CD4-positive, CD25-positive, alpha-beta regulatory T cell (primary cell): Measurements from ENCODE around the gene PLIN5. TPM values are rescaled to one million over a fixed set of nuclear protein-coding genes. Genes with fewer than 3 reads are reported as not detected.

Source experiments
- ATAC-seq, 2 donors: fragments of 150-1000 bp; cut with Tn5 transposase; one replicate each; pipeline ENCODE4 v1.10.0; 2021; ENCODE audit warnings: low read depth in 2 of 2, moderate number of reproducible peaks in 2 of 2, moderate library complexity in 1 of 2
- DNase-seq, 3 donors: peaks; one replicate each; pipeline versions ENCODE4 v3.0.0 to v3.0.0-alpha.2; 2012 to 2022; ENCODE audit warnings: mixed read lengths in 1 of 3
- H3K27ac ChIP-seq: one replicate; pipeline ENCODE4 v1.7.0; 2013; ENCODE audit warnings: mild to moderate bottlenecking, low read length; ENCODE audit not compliant: insufficient read depth, poor library complexity, severe bottlenecking
- H3K27me3 ChIP-seq: one replicate; pipeline ENCODE4 v1.7.0; 2013; ENCODE audit warnings: low read length; ENCODE audit not compliant: control insufficient read depth, insufficient read depth
- H3K36me3 ChIP-seq: one replicate; pipeline ENCODE4 v1.7.0; 2013; ENCODE audit warnings: mild to moderate bottlenecking, low read length, moderate library complexity; ENCODE audit not compliant: control insufficient read depth, insufficient read depth
- H3K4me1 ChIP-seq: 2 replicates; pipeline ENCODE4 v1.7.0; 2013; ENCODE audit warnings: mild to moderate bottlenecking, low read length; ENCODE audit not compliant: insufficient read depth, control insufficient read depth, poor library complexity, severe bottlenecking
- H3K4me3 ChIP-seq: one replicate; pipeline ENCODE4 v1.7.0; 2013; ENCODE audit warnings: low read depth, mild to moderate bottlenecking, low read length, moderate library complexity
- H3K9me3 ChIP-seq, 2 experiments: 1 replicate in 1 of 2; 2 replicates in 1 of 2; pipeline ENCODE4 v1.7.0; 2013; ENCODE audit warnings: low read length in 2 of 2, mild to moderate bottlenecking in 1 of 2, moderate library complexity in 1 of 2; ENCODE audit not compliant: control insufficient read depth in 2 of 2
- H3K27ac Mint-ChIP-seq, 3 donors: one replicate each; pipeline ENCODE4 v1.8.0; 2020 to 2022; ENCODE audit warnings: mild to moderate bottlenecking in 3 of 3, mixed read lengths in 3 of 3, moderate library complexity in 2 of 3
- H3K27me3 Mint-ChIP-seq: one replicate; pipeline ENCODE4 v1.8.0; 2022; ENCODE audit warnings: mild to moderate bottlenecking, mixed read lengths
- H3K36me3 Mint-ChIP-seq: one replicate; pipeline ENCODE4 v1.8.0; 2020; ENCODE audit warnings: mixed read lengths
- H3K4me1 Mint-ChIP-seq, 4 donors: one replicate each; pipeline ENCODE4 v1.8.0; 2020 to 2022; ENCODE audit warnings: mixed read lengths in 4 of 4, mild to moderate bottlenecking in 1 of 4
- H3K4me3 Mint-ChIP-seq, 4 donors: one replicate each; pipeline ENCODE4 v1.8.0; 2020 to 2022; ENCODE audit warnings: mild to moderate bottlenecking in 4 of 4, mixed read lengths in 4 of 4, moderate library complexity in 3 of 4
- H3K9me3 Mint-ChIP-seq, 7 donors: one replicate each; pipeline ENCODE4 v1.8.0; 2020 to 2022; ENCODE audit warnings: mixed read lengths in 7 of 7, mild to moderate bottlenecking in 3 of 7, moderate library complexity in 2 of 7
- polyA plus RNA-seq, 4 donors: library from polyadenylated mRNA; unstranded; fragments of 300-500 nt; fragmentation: Illumina TruSeq; gene quantifications; one replicate each; pipeline ENCODE4 v1.2.3, GENCODE V29; 2021
- total RNA-seq: library from RNA; stranded (reverse); gene quantifications from one replicate; pipeline ENCODE4 v1.2.3, GENCODE V29; 2022

The PLIN5 gene
- total and polyA plus RNA-seq, 5 donors from 2014 or later, result 0.07 to 0.97 (median 0.25) TPM; not detected in 2

DNA sequence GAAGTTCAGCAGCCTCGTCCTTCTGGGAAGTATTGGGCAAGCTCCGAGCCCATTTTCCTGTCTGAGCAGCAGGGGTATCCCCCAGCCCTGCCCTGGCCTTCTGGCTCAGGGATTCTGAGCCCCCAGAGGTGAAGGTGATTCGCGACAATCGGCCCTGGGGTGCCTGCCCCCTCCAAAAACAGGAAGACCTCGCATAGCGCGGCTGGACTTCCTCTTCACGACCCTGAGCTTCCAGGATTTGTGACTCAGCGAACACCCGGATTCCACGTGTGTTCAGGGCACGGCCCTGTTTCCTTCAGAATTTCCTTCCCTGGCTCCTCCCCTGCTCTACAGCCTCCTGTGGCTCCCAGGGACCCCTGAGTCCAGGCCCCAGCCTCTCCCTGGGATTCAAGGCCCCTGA is 24.5 kb upstream of the PLIN5 start, which contains the start of gene SEMA6B:
Gene SEMA6B (minus strand): TSS at position 116 of the 400 bp plus-strand sequence. CDS start 1,227 bp downstream, outside the sequence.
- no peak within 1 kb of the TSS for H3K4me3 Mint-ChIP-seq
- H3K27ac Mint-ChIP-seq, result no peak within 1 kb of the TSS

DNA sequence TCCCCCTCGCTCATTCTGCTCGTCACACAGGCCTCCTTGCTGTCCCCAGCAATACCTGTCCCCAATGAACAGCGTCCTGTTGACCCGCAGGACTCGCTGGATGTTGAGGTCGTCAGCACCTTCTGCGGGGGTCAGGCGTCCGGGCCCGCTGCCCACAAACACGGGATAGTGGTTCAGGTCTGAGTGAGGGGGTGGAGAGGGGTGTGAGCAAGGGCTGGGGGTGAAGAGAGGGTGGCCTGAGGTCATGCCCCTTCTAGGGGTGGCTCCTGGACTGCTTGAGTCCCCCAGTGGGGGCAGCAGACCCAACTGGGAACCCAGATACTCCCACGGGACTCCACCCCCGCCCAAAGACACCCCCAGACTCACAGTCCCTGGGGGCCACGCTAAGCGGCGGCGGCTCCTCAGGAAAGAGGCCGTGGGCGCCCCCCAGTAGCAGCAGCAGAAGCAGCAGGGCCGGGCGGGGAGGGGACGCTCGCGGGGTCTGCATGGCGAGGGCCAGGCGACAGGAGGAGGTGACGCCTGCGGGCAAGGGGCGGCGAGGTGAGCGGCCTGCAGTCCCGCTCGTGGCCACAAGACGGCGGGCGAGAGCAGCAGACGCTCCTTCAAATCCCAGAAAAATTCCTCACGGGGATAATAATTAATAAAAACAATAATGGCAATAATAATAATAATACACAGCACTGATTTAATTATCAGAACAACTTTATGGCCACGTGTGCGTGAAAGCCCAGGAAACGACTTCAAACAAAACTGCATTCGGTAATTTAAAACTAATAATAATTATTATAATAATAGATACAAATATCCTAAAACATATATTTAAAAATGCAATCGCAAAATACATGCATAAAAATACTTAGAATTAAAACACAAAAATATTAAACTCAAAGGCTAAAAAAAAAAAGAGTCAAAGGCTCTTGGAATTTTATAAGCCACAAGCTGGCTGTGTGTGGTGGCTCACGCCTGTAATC is 23.2 kb upstream of the PLIN5 start:
- Histone ChIP-seq H3K9me3 (no peaks in the 10 kb centered on the region), H3K4me3 (no peak overlapping the region), H3K27me3 (no peaks in the 10 kb centered on the region), H3K27ac (no peak overlapping the region), H3K36me3 (no peaks in the 10 kb centered on the region), H3K4me1 (no peaks in the 10 kb centered on the region)
- H3K27me3 Mint-ChIP-seq, result no peaks in the 10 kb centered on the region
- H3K36me3 Mint-ChIP-seq, result no peaks in the 10 kb centered on the region
- H3K27ac Mint-ChIP-seq, result peak overlapping the region in 1 of 3 donors; percentile 14
- H3K4me3 Mint-ChIP-seq, result no peak overlapping the region
- H3K9me3 Mint-ChIP-seq, result peaks cover 0 to 2% (median 0%) of the 10 kb centered on the region in 7 donors
- no peak for ATAC-seq
- peak in 2 of 3 donors; percentile 21 to 24 for DNase-seq
- H3K4me1 Mint-ChIP-seq, result peaks cover 0 to 4% (median 0%) of the 10 kb centered on the region in 4 donors

More for the DNA sequence above, 24.5 kb upstream of the PLIN5 start, which contains the start of gene SEMA6B:
- H3K9me3 Mint-ChIP-seq, result peaks cover 0 to 2% (median 0%) of the 10 kb centered on the region in 7 donors
- no peaks in the 10 kb centered on the region for H3K36me3 Mint-ChIP-seq
- Histone ChIP-seq H3K27ac (no peak within 1 kb of the TSS), H3K9me3 (no peaks in the 10 kb centered on the region), H3K27me3 (no peaks in the 10 kb centered on the region), H3K36me3 (no peaks in the 10 kb centered on the region), H3K4me1 (no peaks in the 10 kb centered on the region), H3K4me3 (no peak within 1 kb of the TSS)
- H3K27me3 Mint-ChIP-seq, result no peaks in the 10 kb centered on the region
- ATAC-seq, result peak in 1 of 2 donors; percentile 18
- DNase-seq, result no peak
- H3K4me1 Mint-ChIP-seq, result peaks cover 0 to 4% (median 0%) of the 10 kb centered on the region in 4 donors

DNA sequence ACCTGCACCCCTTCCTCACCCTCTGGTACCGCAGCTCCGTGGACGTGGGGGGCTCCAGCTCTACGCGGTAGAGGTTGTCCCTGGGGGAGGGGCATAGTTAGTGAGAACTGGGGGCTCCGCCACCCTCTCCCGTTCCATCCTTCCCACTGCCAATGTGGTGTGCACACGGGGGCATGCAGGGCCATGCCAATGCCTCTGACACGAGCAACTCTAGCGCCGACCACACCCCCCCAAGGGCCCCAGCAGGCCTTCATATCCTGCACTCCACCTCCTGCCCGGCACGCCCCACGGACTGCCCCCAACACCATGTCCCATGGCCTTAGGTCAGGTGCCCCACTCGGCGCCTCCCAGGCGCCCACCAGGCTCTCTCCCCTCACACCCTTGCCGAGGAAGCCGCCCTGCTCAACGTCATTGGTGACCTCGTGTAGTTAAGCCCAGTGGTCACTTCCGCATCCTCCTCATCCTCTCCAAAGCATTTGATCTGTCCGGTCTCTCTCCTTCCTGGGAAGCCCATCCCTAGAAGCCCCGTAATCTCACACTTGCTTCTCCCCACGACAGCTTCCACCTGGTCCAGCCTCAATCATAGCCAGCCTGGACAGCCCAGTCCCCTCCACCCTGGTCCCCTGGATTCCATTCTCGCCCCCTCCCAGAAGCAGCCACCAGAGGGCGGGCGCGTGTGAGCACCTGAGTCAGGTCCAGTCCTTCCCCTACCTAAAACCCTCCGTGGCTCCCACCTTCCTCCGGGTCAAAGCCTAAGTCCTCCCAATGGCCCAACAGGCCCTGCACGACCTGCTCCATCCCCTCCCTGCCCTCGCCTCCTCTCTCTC is 22.3 kb upstream of the PLIN5 start:
- Mint-ChIP-seq H3K9me3 (peaks cover 0 to 2% (median 1%) of the 10 kb centered on the region in 7 donors), H3K4me3 (no peak overlapping the region), H3K27ac (no peak overlapping the region), H3K4me1 (peaks cover 0 to 4% (median 0%) of the 10 kb centered on the region in 4 donors), H3K36me3 (peaks cover 4% of the 10 kb centered on the region), H3K27me3 (no peaks in the 10 kb centered on the region)
- ATAC-seq (no peak), DNase-seq (no peak)
- no peaks in the 10 kb centered on the region for H3K36me3 ChIP-seq
- no peaks in the 10 kb centered on the region for H3K9me3 ChIP-seq
- no peaks in the 10 kb centered on the region for H3K27me3 ChIP-seq
- no peaks in the 10 kb centered on the region for H3K4me1 ChIP-seq
- H3K4me3 ChIP-seq, result no peak overlapping the region
- no peak overlapping the region for H3K27ac ChIP-seq

DNA sequence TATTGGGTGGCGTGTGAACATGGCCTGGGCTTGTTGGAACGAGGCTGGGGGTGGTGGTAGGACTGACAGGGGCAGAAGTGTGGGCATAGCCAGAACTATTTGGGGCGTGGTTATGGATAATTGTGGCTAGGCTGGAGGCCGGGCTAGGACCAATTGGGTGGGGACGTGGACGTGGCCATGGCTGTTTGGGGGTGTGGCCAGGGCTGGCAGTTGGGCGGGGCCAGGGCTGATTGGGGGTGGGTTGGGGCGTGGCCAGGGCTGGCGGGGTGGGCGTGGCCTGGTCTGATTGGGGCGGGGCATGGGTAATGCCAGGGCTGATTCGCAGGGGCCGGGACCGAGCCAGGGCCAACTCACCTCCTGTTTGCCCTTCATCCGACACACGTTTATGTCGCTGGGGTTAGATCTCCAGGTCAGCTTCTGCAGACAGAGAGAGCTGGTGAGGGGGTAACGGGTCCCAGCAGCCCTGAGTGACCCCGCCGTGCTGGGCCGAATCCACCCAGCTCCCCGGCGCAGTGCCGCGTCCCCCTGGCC is 21.6 kb upstream of the PLIN5 start:
- Mint-ChIP-seq H3K27me3 (no peaks in the 10 kb centered on the region), H3K4me3 (no peak overlapping the region), H3K9me3 (peaks cover 0 to 5% (median 1%) of the 10 kb centered on the region in 7 donors), H3K36me3 (peaks cover 4% of the 10 kb centered on the region), H3K4me1 (peaks cover 0 to 4% (median 0%) of the 10 kb centered on the region in 4 donors), H3K27ac (no peak overlapping the region)
- no peak for ATAC-seq
- Histone ChIP-seq H3K9me3 (no peaks in the 10 kb centered on the region), H3K27ac (no peak overlapping the region), H3K4me1 (no peaks in the 10 kb centered on the region), H3K27me3 (no peaks in the 10 kb centered on the region), H3K36me3 (no peaks in the 10 kb centered on the region), H3K4me3 (no peak overlapping the region)
- no peak for DNase-seq

- no peak overlapping the region for H3K4me3 Mint-ChIP-seq
- H3K27ac Mint-ChIP-seq, result no peak overlapping the region
- no peaks in the 10 kb centered on the region for H3K27me3 Mint-ChIP-seq
- Histone ChIP-seq H3K4me3 (no peak overlapping the region), H3K9me3 (no peaks in the 10 kb centered on the region), H3K27me3 (no peaks in the 10 kb centered on the region), H3K4me1 (no peaks in the 10 kb centered on the region), H3K27ac (no peak overlapping the region), H3K36me3 (no peaks in the 10 kb centered on the region)
- H3K36me3 Mint-ChIP-seq, result peaks cover 4% of the 10 kb centered on the region
- H3K9me3 Mint-ChIP-seq, result peaks cover 0 to 5% (median 1%) of the 10 kb centered on the region in 7 donors
- peaks cover 0 to 4% (median 0%) of the 10 kb centered on the region in 4 donors for H3K4me1 Mint-ChIP-seq
- ATAC-seq (no peak), DNase-seq (no peak)
These were observed 20.9 kb upstream of the PLIN5 start for GRCh38 chr19:4555657-4556561.

- no peak for ATAC-seq
- no peak overlapping the region for H3K4me3 Mint-ChIP-seq
- Histone ChIP-seq H3K4me1 (no peaks in the 10 kb centered on the region), H3K27ac (no peak overlapping the region), H3K27me3 (no peaks in the 10 kb centered on the region), H3K36me3 (no peaks in the 10 kb centered on the region), H3K9me3 (no peaks in the 10 kb centered on the region), H3K4me3 (no peak overlapping the region)
- H3K9me3 Mint-ChIP-seq, result peaks cover 0 to 5% (median 1%) of the 10 kb centered on the region in 7 donors
- no peak for DNase-seq
- no peak overlapping the region for H3K27ac Mint-ChIP-seq
- peaks cover 0 to 4% (median 0%) of the 10 kb centered on the region in 4 donors for H3K4me1 Mint-ChIP-seq
- H3K27me3 Mint-ChIP-seq, result no peaks in the 10 kb centered on the region
- H3K36me3 Mint-ChIP-seq, result peaks cover 4% of the 10 kb centered on the region
These were observed 19.7 kb upstream of the PLIN5 start for GRCh38 chr19:4554717-4555116.
